Measurements from ENCODE around the gene GABBR2. TPM values are rescaled to one million over a fixed set of nuclear protein-coding genes. Genes with fewer than 3 reads are reported as not detected.

GABBR2 gene
- total RNA-seq, 2 donors from 2014 or later, result 1.2 to 1.3 TPM

GRCh38 chr9:98251551-98251950 is 457.2 kb downstream of the GABBR2 start:
- no peak overlapping the region for H3K4me3 Mint-ChIP-seq
- H3K4me1 ChIP-seq (ENCODE audit: control insufficient read depth, insufficient read depth, low read length), result peaks cover 4% of the 10 kb centered on the region
- no peaks in the 10 kb centered on the region for H3K9me3 ChIP-seq (ENCODE audit: control insufficient read depth, low read length)
- TF ChIP-seq CTCF (conservative IDR thresholded peaks at IDR 0.05), result no peak
- no peak overlapping the region for H3K9ac ChIP-seq (ENCODE audit: extremely low read depth, low read length, poor library complexity, severe bottlenecking)
- peaks cover 26% of the 10 kb centered on the region for H3K36me3 ChIP-seq (ENCODE audit: control insufficient read depth, insufficient read depth, low read length)
- H3K27ac Mint-ChIP-seq, result no peak overlapping the region
- H3K9me3 Mint-ChIP-seq, result no peaks in the 10 kb centered on the region
- WGBS, 2 experiments (ENCODE audit: insufficient coverage in 1 of 2, insufficient read length in 1 of 2), result 79 to 92% methylated on average over 7 to 9 of the region's 9 CpGs
- H3K4me3 ChIP-seq (ENCODE audit: low read length), result no peak overlapping the region
- peaks cover 51% of the 10 kb centered on the region for H3K4me1 Mint-ChIP-seq
- no peak overlapping the region for H3K27ac ChIP-seq (ENCODE audit: low read depth, low read length)
- DNase-seq, result peak; percentile 51
- H3K27me3 Mint-ChIP-seq (ENCODE audit: insufficient read depth), result no peaks in the 10 kb centered on the region
- H3K36me3 Mint-ChIP-seq (ENCODE audit: low read depth), result peaks cover 21% of the 10 kb centered on the region
- H3K27me3 ChIP-seq (ENCODE audit: control insufficient read depth, insufficient read depth, low read length, poor library complexity, severe bottlenecking), result no peaks in the 10 kb centered on the region

GRCh38 chr9:98249771-98250170 is 459.0 kb downstream of the GABBR2 start:
- Mint-ChIP-seq H3K4me1 (peaks cover 56% of the 10 kb centered on the region), H3K9me3 (no peaks in the 10 kb centered on the region), H3K27me3 (ENCODE audit: insufficient read depth) (no peaks in the 10 kb centered on the region), H3K4me3 (no peak overlapping the region), H3K36me3 (ENCODE audit: low read depth) (peaks cover 21% of the 10 kb centered on the region), H3K27ac (no peak overlapping the region)
- Histone ChIP-seq H3K9me3 (ENCODE audit: control insufficient read depth, low read length) (no peaks in the 10 kb centered on the region), H3K9ac (ENCODE audit: extremely low read depth, low read length, poor library complexity, severe bottlenecking) (no peak overlapping the region), H3K27ac (ENCODE audit: low read depth, low read length) (no peak overlapping the region), H3K27me3 (ENCODE audit: control insufficient read depth, insufficient read depth, low read length, poor library complexity, severe bottlenecking) (no peaks in the 10 kb centered on the region), H3K4me3 (ENCODE audit: low read length) (no peak overlapping the region), H3K4me1 (ENCODE audit: control insufficient read depth, insufficient read depth, low read length) (peaks cover 4% of the 10 kb centered on the region), H3K36me3 (ENCODE audit: control insufficient read depth, insufficient read depth, low read length) (peaks cover 26% of the 10 kb centered on the region)
- WGBS, 2 experiments (ENCODE audit: insufficient coverage in 1 of 2, insufficient read length in 1 of 2), result 95 to 100% methylated on average over 1 to 2 of the region's 2 CpGs
- no peak for DNase-seq
- TF ChIP-seq CTCF (conservative IDR thresholded peaks at IDR 0.05), result no peak

- H3K4me1 Mint-ChIP-seq, result peaks cover 48% of the 10 kb centered on the region
- H3K36me3 Mint-ChIP-seq (ENCODE audit: low read depth), result peaks cover 21% of the 10 kb centered on the region
- WGBS, 2 experiments (ENCODE audit: insufficient coverage in 1 of 2, insufficient read length in 1 of 2), result 88 to 89% methylated on average over 14 to 16 of the region's 16 CpGs
- Histone ChIP-seq H3K27ac (ENCODE audit: low read depth, low read length) (no peak overlapping the region), H3K9ac (ENCODE audit: extremely low read depth, low read length, poor library complexity, severe bottlenecking) (no peak overlapping the region), H3K36me3 (ENCODE audit: control insufficient read depth, insufficient read depth, low read length) (peaks cover 26% of the 10 kb centered on the region), H3K9me3 (ENCODE audit: control insufficient read depth, low read length) (no peaks in the 10 kb centered on the region), H3K4me1 (ENCODE audit: control insufficient read depth, insufficient read depth, low read length) (peaks cover under 1% of the 10 kb centered on the region), H3K4me3 (ENCODE audit: low read length) (no peak overlapping the region), H3K27me3 (ENCODE audit: control insufficient read depth, insufficient read depth, low read length, poor library complexity, severe bottlenecking) (no peaks in the 10 kb centered on the region)
- H3K9me3 Mint-ChIP-seq, result no peaks in the 10 kb centered on the region
- no peak overlapping the region for H3K4me3 Mint-ChIP-seq
- no peak for DNase-seq
- H3K27me3 Mint-ChIP-seq (ENCODE audit: insufficient read depth), result no peaks in the 10 kb centered on the region
- no peak overlapping the region for H3K27ac Mint-ChIP-seq
- TF ChIP-seq CTCF (conservative IDR thresholded peaks at IDR 0.05), result no peak
Measured at GRCh38 chr9:98248737-98249474, 459.8 kb downstream of the GABBR2 start.
